Measurements from ENCODE around the gene FOXJ1. TPM values are rescaled to one million over a fixed set of nuclear protein-coding genes. Genes with fewer than 3 reads are reported as not detected.

Gene FOXJ1
- total and polyA plus RNA-seq, 9 donors = 0.23 to 168 (median 5.8) TPM; not detected in 2

DNA sequence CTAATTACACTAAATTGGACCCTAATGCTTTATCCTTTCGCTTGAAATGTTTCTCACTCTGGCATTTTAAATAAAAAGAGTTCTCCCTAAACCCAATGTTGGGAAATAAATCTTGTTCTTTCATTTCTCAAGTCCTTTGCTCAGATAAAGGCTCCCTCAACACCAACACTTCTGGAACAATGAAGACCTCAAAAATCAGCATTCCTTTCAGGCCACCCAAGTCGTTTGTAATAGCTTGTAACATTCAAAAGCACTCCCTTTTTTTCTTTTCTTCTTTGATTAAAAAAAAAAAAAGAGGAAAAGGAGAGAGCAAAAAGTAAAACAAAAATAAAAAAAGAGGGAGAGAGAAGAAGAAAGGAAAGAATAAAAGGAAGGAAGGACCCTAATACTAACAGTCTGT is 23.3 kb upstream of the FOXJ1 start:
- Histone ChIP-seq H3K9me3 (no peaks in the 10 kb centered on the region), H3K27me3 (no peaks in the 10 kb centered on the region), H3K27ac (no peak overlapping the region), H3K36me3 (no peaks in the 10 kb centered on the region), H3K4me1 (ENCODE audit: insufficient read depth) (peaks cover 2% of the 10 kb centered on the region), H3K4me3 (no peak overlapping the region)
- 28 to 39% (median 30%) methylated on average over 2 of the region's 2 CpGs for WGBS, 3 donors
- intact Hi-C loops (cut with DNase I) = no loop called here
- no peak for TF ChIP-seq POLR2A (IDR thresholded peaks at IDR 0.05)
- DNase-seq = no peak

- peaks cover 2% of the 10 kb centered on the region for H3K4me1 ChIP-seq (ENCODE audit: insufficient read depth)
- DNase-seq = no peak
- no peaks in the 10 kb centered on the region for H3K36me3 ChIP-seq
- intact Hi-C loops (cut with DNase I) = no loop called here
- no peaks in the 10 kb centered on the region for H3K27me3 ChIP-seq
- WGBS, 3 donors = 79 to 88% (median 81%) methylated on average over 4 of the region's 4 CpGs
- no peak for TF ChIP-seq POLR2A (IDR thresholded peaks at IDR 0.05)
- no peak for TF ChIP-seq EP300 (IDR thresholded peaks at IDR 0.05)
- TF ChIP-seq CTCF (IDR thresholded peaks at IDR 0.05) = no peak
- H3K27ac ChIP-seq = no peak overlapping the region
- H3K9me3 ChIP-seq = no peaks in the 10 kb centered on the region
- no peak overlapping the region for H3K4me3 ChIP-seq
Observed at GRCh38 chr17:76163919-76164318, 22.9 kb upstream of the FOXJ1 start.

DNA sequence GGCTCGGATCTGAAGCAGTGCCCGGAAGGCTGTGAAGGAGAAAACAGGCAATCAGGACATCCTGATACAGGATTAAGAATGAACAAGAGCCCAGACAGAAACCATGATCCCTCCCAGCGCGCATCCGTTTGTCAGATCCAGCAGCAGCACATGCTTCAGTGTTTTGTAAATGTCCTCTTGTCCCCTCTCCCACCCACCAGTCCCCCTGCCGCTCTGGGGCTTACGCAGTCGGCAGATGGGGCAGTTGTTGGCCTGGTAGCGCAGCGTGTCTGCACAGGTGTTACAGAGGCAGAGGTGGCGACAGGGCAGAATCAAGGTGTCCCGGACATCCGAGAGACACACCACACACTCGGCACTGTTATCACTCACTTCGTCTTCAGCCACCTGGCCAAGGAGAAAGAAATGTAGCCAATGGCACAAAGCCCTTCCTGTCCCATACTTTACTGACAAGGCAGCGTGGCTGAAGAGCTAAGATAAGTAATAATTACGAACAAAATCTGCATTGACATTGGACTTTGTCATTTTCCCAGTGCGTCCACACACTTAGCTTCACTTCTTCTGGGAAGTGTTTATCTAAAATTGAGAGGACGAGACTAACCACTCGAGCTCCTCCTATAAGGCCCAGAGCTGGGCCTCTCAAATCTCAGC is 20.7 kb upstream of the FOXJ1 start:
- Histone ChIP-seq H3K9me3 (no peaks in the 10 kb centered on the region), H3K27me3 (no peaks in the 10 kb centered on the region), H3K4me3 (no peak overlapping the region), H3K4me1 (ENCODE audit: insufficient read depth) (peaks cover 2% of the 10 kb centered on the region), H3K36me3 (no peaks in the 10 kb centered on the region), H3K27ac (no peak overlapping the region)
- no peak for DNase-seq
- WGBS, 3 donors = 64 to 76% (median 71%) methylated on average over 20 of the region's 20 CpGs
- TF ChIP-seq POLR2A (IDR thresholded peaks at IDR 0.05) = no peak
- no peak for TF ChIP-seq EP300 (IDR thresholded peaks at IDR 0.05)
- TF ChIP-seq CTCF (IDR thresholded peaks at IDR 0.05) = no peak
- intact Hi-C loops (cut with DNase I) = no loop called here

- no peak for DNase-seq
- WGBS, 3 donors = 11 to 26% (median 14%) methylated on average over 8 of the region's 8 CpGs
- intact Hi-C loops (cut with DNase I) = no loop called here
- Histone ChIP-seq H3K4me1 (ENCODE audit: insufficient read depth) (peaks cover 2% of the 10 kb centered on the region), H3K27me3 (no peaks in the 10 kb centered on the region), H3K36me3 (no peaks in the 10 kb centered on the region), H3K27ac (no peak overlapping the region), H3K9me3 (no peaks in the 10 kb centered on the region), H3K4me3 (no peak overlapping the region)
- TF ChIP-seq POLR2A (IDR thresholded peaks at IDR 0.05) (no peak), EP300 (IDR thresholded peaks at IDR 0.05) (no peak), CTCF (IDR thresholded peaks at IDR 0.05) (no peak)
Observed at GRCh38 chr17:76160896-76161528, 20.0 kb upstream of the FOXJ1 start.

DNA sequence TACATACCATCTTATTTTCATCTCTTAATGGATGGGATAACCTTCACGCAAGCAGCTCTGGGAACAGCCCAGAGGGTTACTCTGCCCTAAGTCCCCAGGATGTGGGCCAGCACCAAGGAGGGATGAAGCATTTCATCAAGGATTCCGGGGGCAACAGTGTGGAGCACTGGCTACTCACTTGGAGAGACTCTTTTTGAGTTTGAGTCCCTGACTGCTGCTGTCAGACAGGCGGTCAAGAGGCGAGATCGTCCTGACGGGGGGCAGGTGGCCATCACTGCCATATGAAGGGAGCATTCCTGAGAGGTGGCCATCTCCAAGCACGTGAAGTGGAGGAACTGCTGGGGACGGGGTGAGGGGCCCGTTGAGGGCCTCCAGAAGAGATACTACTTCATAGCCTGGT is 18.1 kb upstream of the FOXJ1 start:
- 86 to 93% (median 91%) methylated on average over 9 of the region's 9 CpGs for WGBS, 3 donors
- H3K36me3 ChIP-seq = no peaks in the 10 kb centered on the region
- H3K27ac ChIP-seq = no peak overlapping the region
- no peak for DNase-seq
- TF ChIP-seq POLR2A (IDR thresholded peaks at IDR 0.05) = no peak
- TF ChIP-seq CTCF (IDR thresholded peaks at IDR 0.05) = no peak
- TF ChIP-seq EP300 (IDR thresholded peaks at IDR 0.05) = no peak
- no peaks in the 10 kb centered on the region for H3K27me3 ChIP-seq
- intact Hi-C loops (cut with DNase I) = no loop called here
- H3K4me1 ChIP-seq (ENCODE audit: insufficient read depth) = peaks cover 2% of the 10 kb centered on the region
- no peaks in the 10 kb centered on the region for H3K9me3 ChIP-seq
- no peak overlapping the region for H3K4me3 ChIP-seq

Data from ovary (tissue), 9 donors.